Omental fat pad (tissue), 4 donors: ENCODE results near the gene MACIR. TPM values are rescaled to one million over a fixed set of nuclear protein-coding genes. Genes with fewer than 3 reads are reported as not detected.

Experiments used
- ATAC-seq: fragments of 150-250 bp; one replicate; pipeline ENCODE4 v1.9.1; 2016; ENCODE audit warnings: mild to moderate bottlenecking, moderate library complexity; ENCODE audit not compliant: low FRiP score
- DNase-seq: peaks from one replicate; pipeline ENCODE4 v3.0.0-alpha.2; 2019; ENCODE audit warnings: low spot score
- total RNA-seq, 4 donors: library from RNA; depleted of rRNA; stranded (reverse); fragments of >200 nt; gene quantifications; one replicate each; pipeline ENCODE4 v1.1.0, GENCODE V29; 2016
- TF ChIP-seq, protein P1 (sequence below), 3 donors: fragments of 450-650 bp; IDR thresholded peaks; one replicate each; pipeline ENCODE4 v1.5.1; 2016 to 2017; ENCODE audit warnings: antibody characterized with exemption in 3 of 3, mild to moderate bottlenecking in 3 of 3, moderate library complexity in 2 of 3

Gene MACIR
- total RNA-seq, 4 donors from 2014 or later: 18.6 to 50.6 (median 23.3) TPM

DNA sequence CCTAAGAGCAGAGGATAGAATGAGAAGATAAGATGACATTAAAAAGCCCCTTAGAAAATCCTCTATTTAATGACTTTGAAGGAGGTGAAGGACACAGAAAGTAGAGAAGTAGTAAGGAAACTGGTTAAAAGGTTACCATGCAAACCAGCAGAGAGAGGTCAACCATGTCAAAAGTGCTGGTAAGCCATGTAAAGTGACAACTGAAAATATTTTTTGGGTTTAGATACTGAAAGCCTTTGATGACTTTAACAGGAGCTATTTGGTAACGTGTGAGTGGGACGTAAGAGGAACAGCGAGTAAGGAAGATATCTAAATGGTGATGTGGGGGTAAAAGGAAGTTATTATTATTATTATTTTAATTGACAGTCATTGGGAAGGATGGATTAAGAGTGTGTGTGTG, 56.9 kb downstream of the MACIR start:
- ATAC-seq: no peak
- no peak for DNase-seq
- TF ChIP-seq, protein P1, sequence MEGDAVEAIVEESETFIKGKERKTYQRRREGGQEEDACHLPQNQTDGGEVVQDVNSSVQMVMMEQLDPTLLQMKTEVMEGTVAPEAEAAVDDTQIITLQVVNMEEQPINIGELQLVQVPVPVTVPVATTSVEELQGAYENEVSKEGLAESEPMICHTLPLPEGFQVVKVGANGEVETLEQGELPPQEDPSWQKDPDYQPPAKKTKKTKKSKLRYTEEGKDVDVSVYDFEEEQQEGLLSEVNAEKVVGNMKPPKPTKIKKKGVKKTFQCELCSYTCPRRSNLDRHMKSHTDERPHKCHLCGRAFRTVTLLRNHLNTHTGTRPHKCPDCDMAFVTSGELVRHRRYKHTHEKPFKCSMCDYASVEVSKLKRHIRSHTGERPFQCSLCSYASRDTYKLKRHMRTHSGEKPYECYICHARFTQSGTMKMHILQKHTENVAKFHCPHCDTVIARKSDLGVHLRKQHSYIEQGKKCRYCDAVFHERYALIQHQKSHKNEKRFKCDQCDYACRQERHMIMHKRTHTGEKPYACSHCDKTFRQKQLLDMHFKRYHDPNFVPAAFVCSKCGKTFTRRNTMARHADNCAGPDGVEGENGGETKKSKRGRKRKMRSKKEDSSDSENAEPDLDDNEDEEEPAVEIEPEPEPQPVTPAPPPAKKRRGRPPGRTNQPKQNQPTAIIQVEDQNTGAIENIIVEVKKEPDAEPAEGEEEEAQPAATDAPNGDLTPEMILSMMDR (IDR thresholded peaks at IDR 0.05): no peak

DNA sequence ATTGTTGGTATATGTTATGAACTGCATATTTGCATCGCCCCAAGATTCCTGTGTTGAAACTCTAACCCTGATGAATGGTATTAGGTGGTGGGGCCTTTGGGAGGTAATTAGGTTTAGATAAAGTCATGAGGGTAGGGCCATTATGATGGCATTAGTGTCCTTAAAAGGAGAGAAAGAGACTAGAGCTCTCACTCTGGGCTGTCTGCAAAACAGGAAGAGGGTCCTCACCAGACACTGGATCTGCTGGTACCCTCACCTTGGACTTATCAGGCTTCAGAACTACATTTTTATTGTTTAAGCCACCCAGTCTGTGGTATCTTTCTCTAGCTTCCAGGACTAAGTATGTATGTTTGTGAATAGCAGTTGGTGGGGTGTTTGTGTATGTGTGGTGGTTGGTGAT, 68.9 kb downstream of the MACIR start:
- no peak for ATAC-seq
- TF ChIP-seq, protein P1 (IDR thresholded peaks at IDR 0.05): no peak
- DNase-seq: no peak

DNA sequence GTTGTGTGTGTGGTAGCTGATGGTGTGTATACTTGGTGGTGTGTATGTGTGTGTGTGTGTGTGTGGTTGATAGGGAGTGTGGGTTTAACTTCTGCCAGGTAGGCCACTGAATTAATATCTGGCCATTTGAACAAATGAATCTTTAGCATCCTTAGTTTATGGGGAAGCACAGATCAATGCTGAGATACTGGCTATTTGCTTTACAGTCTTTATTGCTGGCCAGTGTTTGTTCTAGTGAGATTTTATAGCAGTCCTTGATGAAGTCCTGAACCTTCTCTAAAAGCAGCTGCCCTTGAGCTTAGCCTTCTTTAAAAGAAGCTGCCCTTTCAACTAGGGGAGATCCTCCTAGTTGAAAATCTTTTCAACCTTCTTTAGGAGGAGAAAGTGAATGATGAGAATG, 69.3 kb downstream of the MACIR start:
- ATAC-seq: no peak
- no peak for DNase-seq
- TF ChIP-seq, protein P1 (IDR thresholded peaks at IDR 0.05): no peak

Other genes with a start within 250 kb of the MACIR start
- gene GIN1, start 138.6 kb upstream of the MACIR start, total RNA-seq: 1 to 10 TPM; 2.4 to 5.1 (median 4.2) TPM
- 10 to 100 TPM; 30.1 to 36.9 (median 33.7) TPM for gene PPIP5K2, start 138.5 kb upstream of the MACIR start, total RNA-seq